ENCODE results near the gene PCYT2.
"Not testable (repeated sequence)": the region's sequence is repeated elsewhere in the genome, so short reads cannot be mapped to it uniquely, and the experiment has no call there.

Gene PCYT2

GRCh38 chr17:81927152-81927652 lies 16.0 kb upstream of the PCYT2 start:
- peak; percentile 45 for DNase-seq
- Mint-ChIP-seq H3K27ac (peak overlapping the region; percentile 78), H3K4me3 (peak overlapping the region; percentile 68)

GRCh38 chr17:81926451-81927151 lies 15.4 kb upstream of the PCYT2 start:
- peaks cover 41% of the 10 kb centered on the region for H3K4me1 Mint-ChIP-seq
- H3K27me3 Mint-ChIP-seq: peaks cover 33% of the 10 kb centered on the region
- peak overlapping the region; percentile 94 for H3K27ac Mint-ChIP-seq
- H3K9me3 Mint-ChIP-seq: no peaks in the 10 kb centered on the region
- peaks cover 3% of the 10 kb centered on the region for H3K36me3 Mint-ChIP-seq
- peak overlapping the region; percentile 88 for H3K4me3 Mint-ChIP-seq
- CTCF ChIA-PET: interaction anchor here (1.1 to 2.3 kb wide), 2 partner anchors 9 to 223 kb away, joined by 3 to 8 read pairs; partner anchors contain the start of genes MRPL12 and SIRT7
- peak; percentile 74 for DNase-seq

More at GRCh38 chr17:81927152-81927652, 16.0 kb upstream of the PCYT2 start:
- Mint-ChIP-seq H3K27me3 (peaks cover 39% of the 10 kb centered on the region), H3K4me1 (peaks cover 41% of the 10 kb centered on the region), H3K9me3 (no peaks in the 10 kb centered on the region), H3K36me3 (peaks cover 3% of the 10 kb centered on the region)
- CTCF ChIA-PET: interaction anchor here (0.8 to 2.3 kb wide), 4 partner anchors 10 to 110 kb away, joined by 3 to 8 read pairs (median 4); partner anchors contain the start of genes DCXR and SIRT7

GRCh38 chr17:81925860-81926450 lies 14.8 kb upstream of the PCYT2 start:
- Mint-ChIP-seq H3K36me3 (peaks cover 7% of the 10 kb centered on the region), H3K27ac (peak overlapping the region; percentile 94), H3K9me3 (no peaks in the 10 kb centered on the region), H3K4me1 (peaks cover 41% of the 10 kb centered on the region), H3K4me3 (peak overlapping the region; percentile 88), H3K27me3 (peaks cover 28% of the 10 kb centered on the region)
- CTCF ChIA-PET: interaction anchor here (1.1 kb wide), 1 partner anchor 223 kb away, joined by 3 read pairs; the partner anchor contains the start of gene MRPL12
- DNase-seq: no peak

GRCh38 chr17:81924557-81925532 lies 13.6 kb upstream of the PCYT2 start:
- H3K4me1 Mint-ChIP-seq: peaks cover 39% of the 10 kb centered on the region
- peak overlapping the region; percentile 88 for H3K4me3 Mint-ChIP-seq
- no peaks in the 10 kb centered on the region for H3K9me3 Mint-ChIP-seq
- H3K27me3 Mint-ChIP-seq: peaks cover 17% of the 10 kb centered on the region
- H3K36me3 Mint-ChIP-seq: peaks cover 8% of the 10 kb centered on the region
- CTCF ChIA-PET: no interaction called here
- peak; percentile 50 for DNase-seq
- H3K27ac Mint-ChIP-seq: peak overlapping the region; percentile 78

DNA sequence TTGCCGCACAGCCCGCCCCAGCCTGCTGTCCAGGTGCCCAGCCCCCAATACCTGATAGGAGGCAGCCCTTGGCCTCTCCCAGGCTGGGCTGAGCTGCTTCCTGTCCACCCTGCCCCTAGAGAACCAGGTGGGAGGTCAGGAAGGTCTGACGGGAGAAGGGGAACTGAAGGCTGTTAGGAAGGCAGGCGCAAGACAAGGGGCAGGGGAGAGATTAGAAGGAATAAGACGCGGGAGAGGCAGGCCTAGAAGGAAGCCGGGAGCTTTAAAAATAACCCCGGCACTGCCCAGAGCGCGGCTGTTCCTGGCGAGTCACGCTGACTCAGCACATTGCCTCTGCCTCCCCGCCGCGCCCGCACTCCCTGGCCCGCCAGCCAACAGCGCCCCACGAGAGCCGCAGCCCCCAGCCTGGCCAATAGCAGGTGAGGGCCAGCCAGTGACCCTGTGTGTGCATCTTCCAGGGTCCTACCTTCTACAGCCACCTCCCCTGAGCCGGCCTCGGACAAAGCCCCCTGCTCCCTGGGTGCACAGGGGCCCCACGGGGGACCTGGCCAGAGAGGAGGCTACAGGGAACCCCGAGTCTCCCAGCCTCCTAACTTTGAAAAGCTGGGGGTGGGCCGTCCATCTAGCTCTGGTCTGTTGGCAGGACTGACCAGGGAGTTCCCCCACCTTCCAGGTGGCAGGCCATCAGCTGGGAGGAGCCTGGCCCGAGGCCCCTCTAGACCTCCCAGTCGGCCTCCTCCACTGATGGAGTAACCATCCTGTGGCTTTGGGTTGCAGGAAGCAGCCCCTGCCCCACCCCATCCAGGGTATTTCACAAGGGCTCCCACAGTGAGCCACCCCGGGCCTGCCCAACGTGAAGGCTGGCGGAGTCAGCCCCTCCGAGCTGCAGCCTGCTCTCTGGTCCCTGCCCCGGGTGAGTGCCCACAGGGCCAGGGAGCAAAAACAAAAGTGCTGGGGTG lies 12.4 kb upstream of the PCYT2 start:
- Mint-ChIP-seq H3K4me1 (peaks cover 45% of the 10 kb centered on the region), H3K36me3 (peaks cover 15% of the 10 kb centered on the region), H3K4me3 (no peak overlapping the region), H3K27ac (peak overlapping the region; percentile 55), H3K27me3 (peaks cover 5% of the 10 kb centered on the region), H3K9me3 (no peaks in the 10 kb centered on the region)
- DNase-seq: no peak
- CTCF ChIA-PET: no interaction called here

DNA sequence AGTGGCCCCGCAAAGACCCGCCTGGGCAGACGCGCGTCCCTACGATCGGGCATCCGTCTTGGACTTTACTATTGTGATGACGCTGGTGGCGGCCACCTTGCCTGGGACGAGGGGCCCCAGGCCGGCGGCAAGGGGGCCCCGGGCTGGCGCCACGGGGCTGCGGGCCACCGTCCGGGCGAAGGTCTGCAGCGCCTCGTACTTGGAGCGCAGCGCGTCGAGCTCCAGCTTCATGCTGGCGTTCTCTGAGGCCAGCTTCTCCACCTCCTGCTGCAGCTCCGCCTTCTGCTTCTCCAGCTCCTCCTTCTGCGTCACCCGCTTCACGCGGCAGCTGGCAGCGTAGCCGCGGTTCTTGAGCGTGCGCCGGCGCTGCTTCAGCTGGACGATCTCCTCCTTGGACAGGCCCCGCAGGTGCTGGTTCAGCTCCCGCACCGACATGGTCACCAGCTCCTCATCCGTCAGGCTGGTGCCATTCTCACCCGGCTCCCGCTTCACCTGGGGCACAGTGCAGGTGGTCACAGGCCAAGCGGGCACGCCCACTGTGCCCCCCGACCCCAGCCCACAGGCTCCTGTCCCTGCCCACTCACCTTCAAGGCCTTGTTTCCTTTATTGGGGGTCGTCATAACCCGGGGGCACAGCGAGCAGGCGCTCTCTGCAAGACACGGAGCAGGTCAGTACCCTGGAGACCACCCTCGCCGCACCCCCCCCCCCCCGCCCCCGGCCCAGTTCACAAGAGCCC lies 11.5 kb upstream of the PCYT2 start:
- H3K27ac Mint-ChIP-seq: no peak overlapping the region
- H3K27me3 Mint-ChIP-seq: no peaks in the 10 kb centered on the region
- CTCF ChIA-PET: no interaction called here
- H3K9me3 Mint-ChIP-seq: no peaks in the 10 kb centered on the region
- H3K36me3 Mint-ChIP-seq: peaks cover 16% of the 10 kb centered on the region
- H3K4me1 Mint-ChIP-seq: peaks cover 50% of the 10 kb centered on the region
- no peak overlapping the region for H3K4me3 Mint-ChIP-seq
- DNase-seq: no peak

- Mint-ChIP-seq H3K9me3 (no peaks in the 10 kb centered on the region), H3K27ac (peak overlapping the region; percentile 47), H3K4me3 (no peak overlapping the region), H3K36me3 (peaks cover 20% of the 10 kb centered on the region), H3K27me3 (no peaks in the 10 kb centered on the region), H3K4me1 (peaks cover 54% of the 10 kb centered on the region)
- DNase-seq: no peak
- CTCF ChIA-PET: no interaction called here
These were observed 10.9 kb upstream of the PCYT2 start for GRCh38 chr17:81921996-81922565.

GRCh38 chr17:81921537-81921862 lies 10.3 kb upstream of the PCYT2 start:
- H3K27me3 Mint-ChIP-seq: no peaks in the 10 kb centered on the region
- H3K36me3 Mint-ChIP-seq: peaks cover 24% of the 10 kb centered on the region
- H3K9me3 Mint-ChIP-seq: no peaks in the 10 kb centered on the region
- CTCF ChIA-PET: no interaction called here
- H3K27ac Mint-ChIP-seq: no peak overlapping the region
- DNase-seq: no peak
- H3K4me3 Mint-ChIP-seq: no peak overlapping the region
- peaks cover 58% of the 10 kb centered on the region for H3K4me1 Mint-ChIP-seq

DNA sequence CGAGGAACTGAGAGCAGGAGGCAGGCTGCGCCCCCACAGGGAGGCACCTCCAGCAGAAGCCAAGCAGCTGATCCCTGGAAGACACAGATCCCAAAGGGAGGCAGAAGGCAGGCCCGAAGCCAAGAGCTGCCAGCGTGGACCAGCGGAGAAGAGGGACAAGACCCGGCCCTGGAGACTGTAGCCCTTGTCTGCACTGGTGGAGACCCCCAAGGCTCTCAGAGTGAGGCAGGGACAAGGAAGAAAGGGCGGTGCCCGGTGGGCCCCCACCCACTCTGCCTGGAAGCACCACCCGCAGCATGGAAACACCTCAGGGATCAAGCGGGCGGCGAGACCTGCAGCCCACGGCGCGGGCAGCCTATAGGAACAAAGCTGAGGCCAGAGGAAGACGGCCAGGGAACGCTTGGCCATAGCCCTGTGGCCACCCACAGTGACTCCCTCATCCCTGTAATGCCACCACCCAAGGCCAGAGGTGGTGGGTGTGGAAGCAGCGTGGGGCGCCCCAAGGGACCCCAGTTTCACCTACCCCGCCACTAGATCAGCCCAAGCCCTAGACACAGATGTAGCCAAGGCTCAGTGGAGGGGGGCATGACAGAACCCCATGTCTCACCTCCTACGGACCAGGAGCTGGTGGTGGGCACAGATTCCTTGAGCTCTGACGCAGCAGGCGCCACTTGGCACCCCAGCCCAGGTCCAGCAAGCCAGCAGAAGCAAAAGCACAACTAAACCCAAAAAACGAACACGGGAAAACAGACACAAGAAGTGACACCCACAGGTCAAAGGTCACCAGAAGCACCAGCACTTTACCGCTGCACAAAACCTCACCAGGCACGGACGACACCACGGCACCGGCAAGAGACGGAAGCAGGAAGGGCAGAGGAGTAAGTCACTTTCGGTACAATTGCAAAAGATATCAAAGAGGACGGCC lies 9.7 kb upstream of the PCYT2 start:
- peaks cover 28% of the 10 kb centered on the region for H3K36me3 Mint-ChIP-seq
- no peaks in the 10 kb centered on the region for H3K9me3 Mint-ChIP-seq
- no peak for DNase-seq
- H3K4me3 Mint-ChIP-seq: no peak overlapping the region
- H3K27ac Mint-ChIP-seq: peak overlapping the region; percentile 68
- CTCF ChIA-PET: no interaction called here
- H3K4me1 Mint-ChIP-seq: peaks cover 58% of the 10 kb centered on the region
- no peaks in the 10 kb centered on the region for H3K27me3 Mint-ChIP-seq

- Mint-ChIP-seq H3K27ac (peak overlapping the region; percentile 86), H3K27me3 (no peaks in the 10 kb centered on the region), H3K4me3 (peak overlapping the region; percentile 90), H3K4me1 (peaks cover 45% of the 10 kb centered on the region), H3K36me3 (peaks cover 41% of the 10 kb centered on the region), H3K9me3 (no peaks in the 10 kb centered on the region)
- CTCF ChIA-PET: no interaction called here
- DNase-seq: no peak
These were observed 7.8 kb upstream of the PCYT2 start for GRCh38 chr17:81918832-81919545.

DNA sequence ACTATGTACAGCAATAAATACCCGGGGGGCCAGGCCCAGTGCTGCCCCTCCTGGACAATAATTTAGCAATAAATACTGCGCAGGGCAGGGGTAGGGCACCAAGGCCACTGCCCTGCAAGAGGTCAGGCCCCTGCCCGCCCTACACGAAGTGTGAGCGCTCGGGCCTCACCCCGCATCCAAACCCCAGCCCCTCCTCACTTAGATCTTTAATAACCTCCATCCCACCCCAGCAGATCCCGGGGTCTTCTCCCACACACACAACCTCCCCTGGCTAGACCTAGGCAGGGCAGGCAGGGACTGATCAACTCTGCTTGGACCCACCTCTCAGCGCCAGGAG lies 7.1 kb upstream of the PCYT2 start:
- CTCF ChIA-PET: interaction anchor here (1.0 kb wide), 1 partner anchor 49 kb away, joined by 3 read pairs; no protein-coding TSS in a partner anchor
- H3K27me3 Mint-ChIP-seq, DNase-seq, H3K9me3 Mint-ChIP-seq: not testable (repeated sequence)
- H3K4me1 Mint-ChIP-seq: peaks cover 41% of the 10 kb centered on the region
- peak overlapping the region; percentile 86 for H3K27ac Mint-ChIP-seq
- peaks cover 45% of the 10 kb centered on the region for H3K36me3 Mint-ChIP-seq
- H3K4me3 Mint-ChIP-seq: peak overlapping the region; percentile 90

Measured in activated naive CD4-positive, alpha-beta T cell treated with anti-CD3 and anti-CD28 coated beads, Interleukin-2, amount 10 ng/mL, durations not matched to agents 7 days and 5 days (primary cell).